K562 (cell line): ENCODE results near the gene RCOR1. TPM values are rescaled to one million over a fixed set of nuclear protein-coding genes. Genes with fewer than 3 reads are reported as not detected.

ENCODE experiments used
- ARID4B ChIP-seq: sonication (generic); formaldehyde crosslinking; IDR thresholded peaks from 2 replicates; pipeline ENCODE4 v1.8.0; 2022; ENCODE audit warnings: mild to moderate bottlenecking, missing genetic modification reagents
- CTCFL ChIP-seq: IDR thresholded peaks from 2 replicates; pipeline ENCODE4 v1.6.1; 2011; ENCODE audit warnings: borderline replicate concordance, low read depth, mild to moderate bottlenecking, moderate library complexity, low read length; ENCODE audit not compliant: insufficient read depth, poor library complexity, severe bottlenecking
- DACH1 ChIP-seq: fragments of 450-650 bp; IDR thresholded peaks from 2 replicates; pipeline ENCODE4 v1.6.1; 2018; ENCODE audit not compliant: partially characterized antibody
- EP400 ChIP-seq: fragments of 450-650 bp; IDR thresholded peaks from 2 replicates; pipeline ENCODE4 v1.6.1; 2017; ENCODE audit warnings: antibody characterized with exemption, mild to moderate bottlenecking, moderate library complexity
- KDM5B ChIP-seq: fragments of 200-600 bp; sonication (generic); IDR thresholded peaks from 2 replicates; pipeline ENCODE4 v1.6.1; 2012; ENCODE audit warnings: low read depth, mild to moderate bottlenecking, moderate library complexity, low read length, control low read depth, inconsistent platforms; ENCODE audit not compliant: insufficient replicate concordance
- MAZ ChIP-seq, 2 experiments: fragments of 450-650 bp in 1 of 2; sonication (generic) in 1 of 2; formaldehyde crosslinking; IDR thresholded peaks in 1 of 2; conservative IDR thresholded peaks in 1 of 2; 2 replicates each; pipeline versions ENCODE4 v1.4.0 to v1.5.0; 2020; ENCODE audit warnings: mild to moderate bottlenecking in 1 of 2, missing genetic modification reagents in 1 of 2
- MBD2 ChIP-seq: sonication (generic); IDR thresholded peaks from 2 replicates; pipeline ENCODE4 v1.6.1; 2016; ENCODE audit warnings: low read depth, borderline replicate concordance
- MTA3 ChIP-seq: fragments of 450-650 bp; formaldehyde crosslinking; IDR thresholded peaks from 2 replicates; pipeline ENCODE4 v1.6.1; 2017; ENCODE audit warnings: mild to moderate bottlenecking, borderline replicate concordance
- NFRKB ChIP-seq: fragments of 450-650 bp; IDR thresholded peaks from 2 replicates; pipeline ENCODE4 v1.6.1; 2016; ENCODE audit warnings: low read depth
- POLR2A ChIP-seq: fragments of 450-650 bp; conservative IDR thresholded peaks from 2 replicates; pipeline ENCODE4 v1.6.1; 2016
- POLR2G ChIP-seq: fragments of 200-400 bp; formaldehyde crosslinking; IDR thresholded peaks from 2 replicates; pipeline ENCODE4 v1.6.1; 2017; ENCODE audit warnings: low read depth, mild to moderate bottlenecking, antibody characterized with exemption, low read length, moderate library complexity
- SAP30 ChIP-seq: fragments of 200-600 bp; sonication (generic); IDR thresholded peaks from 2 replicates; pipeline ENCODE4 v1.6.1; 2012; ENCODE audit warnings: borderline replicate concordance, low read depth, mild to moderate bottlenecking, moderate library complexity, low read length, control low read depth, inconsistent platforms; ENCODE audit not compliant: insufficient read depth, poor library complexity, severe bottlenecking
- SFPQ ChIP-seq: fragments of 200-400 bp; formaldehyde crosslinking; IDR thresholded peaks from 2 replicates; pipeline ENCODE4 v1.6.1; 2017; ENCODE audit warnings: mild to moderate bottlenecking, low read depth, low read length, moderate library complexity
- SP1 ChIP-seq: sonication (generic); formaldehyde crosslinking; IDR thresholded peaks from 2 replicates; pipeline ENCODE4 v1.8.1; 2022; ENCODE audit warnings: mild to moderate bottlenecking, missing genetic modification reagents
- TARDBP ChIP-seq: fragments of 450-650 bp; IDR thresholded peaks from 2 replicates; pipeline ENCODE4 v1.6.1; 2016
- YBX1 ChIP-seq: fragments of 450-650 bp; IDR thresholded peaks from 2 replicates; pipeline ENCODE4 v1.7.1; 2016; ENCODE audit warnings: mild to moderate bottlenecking
- ZFP91 ChIP-seq: sonication (generic); formaldehyde crosslinking; IDR thresholded peaks from 2 replicates; pipeline ENCODE4 v1.8.0; 2022; ENCODE audit warnings: mild to moderate bottlenecking, missing genetic modification reagents
- ZNF121 ChIP-seq: sonication (generic); formaldehyde crosslinking; conservative IDR thresholded peaks from 2 replicates; pipeline ENCODE4 v1.8.0; 2022; ENCODE audit warnings: missing genetic modification reagents
- polyA plus RNA-seq, 8 experiments: library from polyadenylated mRNA; depleted of rRNA in 4 of 8; stranded (reverse) in 5 of 8; unstranded in 3 of 8; fragments of >200 nt; fragmentation: Nextera tagmentation in 2 of 8; fragmentation: Illumina TruSeq in 1 of 8; extraction: Ambion mirVana in 2 of 8; extraction: Trizol in 1 of 8; gene quantifications; 2 replicates each; pipeline versions ENCODE4 v1.2.1 to v1.2.3, GENCODE V29; 2011 to 2014; ENCODE audit warnings: inconsistent platforms in 1 of 8, missing spikeins in 1 of 8
- total RNA-seq, 7 experiments: library from RNA; depleted of rRNA in 6 of 7; stranded (reverse); fragments of >200 nt in 6 of 7; fragmentation: Illumina TruSeq in 2 of 7; extraction: Trizol in 2 of 7; gene quantifications; 2 replicates each; pipeline versions ENCODE4 v1.2.1 to v1.2.3, GENCODE V29; 2011 to 2021; ENCODE audit warnings: low replicate concordance in 1 of 7

The RCOR1 gene
- total and polyA plus RNA-seq, 9 of the 15 experiments (the other 6 are each of a cell fraction or from before 2014, with no cell fraction given) = 8.5 to 47.9 (median 20.9) TPM

- TF ChIP-seq CTCFL (peak; percentile 32), POLR2A (peak; percentile 44; the same call in 1 of the 2 replicates), KDM5B (no peak), ZNF121 (CRISPR knock-in tag) (no peak), NFRKB (0 out of 2 replicates have a peak, but pooled peaks have one; percentile 38), SP1 (CRISPR knock-in tag) (peak; percentile 55; the same call in 1 of the 2 replicates), MBD2 (no peak), DACH1 (peak; percentile 49), ZFP91 (CRISPR knock-in tag) (no peak), SAP30 (no peak), MAZ (CRISPR knock-in tag; conservative IDR thresholded peaks at IDR 0.05 in 1 of 2, IDR thresholded peaks at IDR 0.05 in 1 of 2) (peak in 1 of 2 experiments; percentile 90; a peak in 2 of 4 replicates), YBX1 (no peak), MTA3 (0 out of 2 replicates have a peak, but pooled peaks have one; percentile 55), TARDBP (no peak), ARID4B (CRISPR knock-in tag) (0 out of 2 replicates have a peak, but pooled peaks have one; percentile 27), SFPQ (no peak), EP400 (peak; percentile 28; the same call in 1 of the 2 replicates), POLR2G (no peak)
Observed at GRCh38 chr14:102590667-102591099, 1.8 kb upstream of the RCOR1 start (continued).
